Ishikawa (cell line): ENCODE data around the gene IDH1.

Source experiments
- CREB1 ChIP-seq: IDR thresholded peaks from 2 replicates; pipeline ENCODE4 v1.6.1; 2012; ENCODE audit warnings: low read depth
- EGR1 ChIP-seq: IDR thresholded peaks from 2 replicates; pipeline ENCODE4 v1.6.1; 2012
- EP300 ChIP-seq: IDR thresholded peaks from 2 replicates; pipeline ENCODE4 v1.6.1; 2012; ENCODE audit warnings: borderline replicate concordance
- MAX ChIP-seq: IDR thresholded peaks from 2 replicates; pipeline ENCODE4 v1.6.1; 2012
- NFIC ChIP-seq: IDR thresholded peaks from 2 replicates; pipeline ENCODE4 v1.6.1; 2012
- RAD21 ChIP-seq: IDR thresholded peaks from 2 replicates; pipeline ENCODE4 v1.6.1; 2012; ENCODE audit warnings: low read depth
- REST ChIP-seq: IDR thresholded peaks from 2 replicates; pipeline ENCODE4 v1.6.1; 2012; ENCODE audit warnings: low read depth, mild to moderate bottlenecking
- TCF12 ChIP-seq: IDR thresholded peaks from 2 replicates; pipeline ENCODE4 v1.6.1; 2012; ENCODE audit warnings: low read depth
- USF1 ChIP-seq: IDR thresholded peaks from 2 replicates; pipeline ENCODE4 v1.6.1; 2012

DNA sequence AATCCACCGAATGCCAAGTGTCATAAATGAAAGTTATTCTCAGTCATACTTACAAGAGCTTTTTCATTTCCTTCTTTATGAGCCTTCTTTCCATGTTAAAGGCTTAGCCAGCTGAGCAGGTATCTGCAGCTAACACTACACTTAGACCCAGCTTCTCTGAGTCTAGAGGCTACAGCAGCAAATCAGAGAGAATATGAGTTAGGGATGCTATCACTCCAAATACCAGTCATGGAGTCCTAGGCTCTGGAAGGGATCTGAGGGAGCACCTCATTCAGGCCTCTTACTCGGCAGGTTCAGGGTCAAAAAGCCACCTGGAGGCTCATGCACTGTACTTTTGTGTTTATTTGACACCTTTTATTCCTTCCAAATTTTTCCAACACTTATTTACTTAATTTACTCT lies 68.0 kb downstream of the IDH1 start:
- TF ChIP-seq EGR1 (no peak), CREB1 (no peak), RAD21 (no peak), REST (no peak), EP300 (no peak), USF1 (no peak), NFIC (no peak), MAX (no peak), TCF12 (no peak)
